GM21367 (cell line): ENCODE results near the gene LPAR1.

ENCODE experiments used
- ATAC-seq: cut with Tn5 transposase; IDR thresholded peaks from one replicate; pipeline ENCODE4 v1.9.1; 2021; ENCODE audit not compliant: unreplicated experiment

Gene LPAR1

GRCh38 chr9:110960288-110960687, 78.0 kb downstream of the LPAR1 start:
- no peak for ATAC-seq

GRCh38 chr9:110958847-110959246, 79.4 kb downstream of the LPAR1 start:
- no peak for ATAC-seq

GRCh38 chr9:110954822-110955291, 83.4 kb downstream of the LPAR1 start:
- ATAC-seq, result no peak

GRCh38 chr9:110952540-110952859, 85.8 kb downstream of the LPAR1 start:
- no peak for ATAC-seq

DNA sequence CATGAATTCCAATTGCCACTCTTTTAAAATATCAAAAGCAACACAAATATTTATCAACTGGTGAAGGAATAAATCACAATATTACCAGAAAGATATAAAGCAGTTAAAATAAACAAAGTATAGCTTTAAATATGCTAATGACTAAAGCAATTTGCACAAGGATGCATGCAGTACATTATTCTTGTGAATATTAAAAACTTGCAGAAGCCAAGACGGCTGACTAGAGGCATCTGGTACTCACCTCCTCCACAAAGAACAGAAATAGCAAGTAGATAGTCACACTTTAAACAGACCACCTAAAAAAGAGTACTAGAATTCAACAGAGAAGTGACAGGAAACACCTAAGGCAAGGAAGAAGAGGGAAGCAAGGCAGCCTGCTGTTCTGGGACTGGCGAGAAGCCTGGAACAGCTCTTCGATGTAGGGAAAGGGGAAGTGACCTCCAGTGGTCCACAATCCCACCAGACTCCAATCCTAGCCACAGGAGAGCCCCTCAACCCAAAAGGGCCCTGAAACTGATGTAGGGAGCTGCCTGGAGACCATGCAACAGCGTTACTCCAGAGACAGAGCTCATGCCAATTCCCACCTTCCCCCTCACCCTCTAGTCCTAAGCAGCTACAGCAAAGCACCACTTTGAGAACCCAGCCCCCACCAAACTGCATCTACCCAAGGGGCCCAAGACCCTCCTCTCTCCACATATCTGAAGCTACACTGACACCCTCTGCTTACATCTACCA, 86.3 kb downstream of the LPAR1 start:
- no peak for ATAC-seq

GRCh38 chr9:110950041-110950645, 88.1 kb downstream of the LPAR1 start:
- no peak for ATAC-seq

DNA sequence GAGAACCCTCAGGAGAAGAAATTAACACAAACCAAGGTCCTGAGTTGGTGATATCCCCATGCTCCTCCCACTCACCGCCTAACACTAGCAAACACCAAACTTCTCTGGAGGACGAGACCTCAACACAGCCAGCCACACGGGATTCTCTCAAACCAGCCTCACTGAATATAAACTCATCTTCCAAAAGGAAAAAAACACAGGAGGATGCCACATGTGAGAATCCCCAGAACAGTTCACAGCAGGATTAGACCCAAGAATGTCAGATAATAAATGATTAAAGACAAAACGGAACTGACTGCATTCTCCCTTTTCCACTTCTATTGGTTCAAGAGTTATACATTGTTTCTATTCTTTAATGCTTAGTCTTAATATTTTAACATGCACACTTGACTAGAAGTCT, 89.2 kb downstream of the LPAR1 start:
- ATAC-seq, result no peak

DNA sequence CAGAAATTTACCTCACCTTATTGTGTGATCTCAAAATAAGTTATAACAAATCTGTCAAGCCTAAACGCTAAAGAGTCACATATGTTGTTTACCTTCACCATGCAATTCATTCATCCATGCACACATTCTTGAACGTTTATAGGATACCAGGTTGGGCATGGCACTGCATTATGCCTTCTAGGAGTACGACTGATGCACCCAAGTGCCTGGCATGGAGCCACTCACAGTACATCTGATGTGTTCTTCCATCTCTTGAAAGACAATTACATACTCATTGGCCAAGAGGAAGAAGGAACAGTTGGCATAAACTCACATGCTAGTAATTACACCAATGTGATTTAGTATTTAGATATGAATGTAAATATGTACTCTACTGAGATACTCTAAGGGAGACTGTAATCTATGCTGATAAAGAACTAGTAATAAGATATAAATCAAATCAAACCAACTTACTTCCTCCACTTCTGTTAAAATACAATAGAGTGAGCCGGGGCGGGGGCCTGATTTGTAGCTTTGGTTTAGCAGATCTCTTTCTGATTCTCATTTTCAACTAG, 90.7 kb downstream of the LPAR1 start:
- ATAC-seq, result no peak

- no peak for ATAC-seq
Observed at GRCh38 chr9:110942522-110942921, 95.7 kb downstream of the LPAR1 start.

DNA sequence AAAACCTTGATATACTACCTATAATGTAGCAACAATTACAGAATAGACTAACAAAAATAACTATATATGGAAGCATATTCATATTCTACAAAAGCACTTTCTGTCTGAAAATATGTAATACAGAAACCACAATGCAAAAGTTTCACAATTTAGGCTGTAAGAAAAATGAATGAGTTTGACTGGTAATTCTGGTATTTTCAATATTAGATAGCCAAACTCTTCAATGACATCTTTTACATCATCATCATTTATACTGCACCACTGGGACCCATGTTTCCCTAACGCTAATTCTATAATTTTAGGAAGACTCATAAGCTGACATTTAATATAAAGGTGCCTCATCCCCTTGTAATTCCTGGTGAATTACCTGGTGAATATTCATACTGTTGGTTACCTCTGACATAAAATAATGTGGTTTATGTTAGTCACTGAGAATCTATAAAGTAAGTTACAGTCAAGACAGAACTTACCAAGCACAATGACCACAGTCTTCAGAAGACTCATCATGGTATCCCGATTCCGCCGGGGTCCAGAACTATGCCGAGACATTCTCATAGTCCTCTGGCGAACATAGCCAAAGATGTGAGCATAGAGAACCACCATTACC, 97.2 kb downstream of the LPAR1 start:
- ATAC-seq, result no peak

GRCh38 chr9:110939573-110939972, 98.7 kb downstream of the LPAR1 start:
- no peak for ATAC-seq

DNA sequence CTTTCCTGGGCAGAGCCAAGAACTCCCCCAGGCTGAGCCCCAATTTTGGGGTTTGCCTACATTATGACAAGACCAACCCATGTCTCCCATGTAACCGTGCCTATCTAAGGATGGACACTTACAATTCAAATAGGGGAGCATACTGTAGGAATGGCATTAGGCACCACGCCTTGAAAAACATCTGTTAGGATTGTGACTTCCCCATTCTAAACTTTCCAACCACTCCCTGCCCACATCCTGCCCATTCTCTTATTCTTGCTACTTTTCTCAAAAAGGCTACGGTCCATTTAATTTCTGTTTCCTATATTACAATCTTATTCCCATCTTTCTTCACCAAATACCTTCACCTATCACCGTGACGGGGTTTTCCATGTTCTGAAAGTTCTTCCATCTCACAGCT, 99.2 kb downstream of the LPAR1 start:
- no peak for ATAC-seq

- no peak for ATAC-seq
Observed at GRCh38 chr9:110938242-110938641, 100.0 kb downstream of the LPAR1 start.

DNA sequence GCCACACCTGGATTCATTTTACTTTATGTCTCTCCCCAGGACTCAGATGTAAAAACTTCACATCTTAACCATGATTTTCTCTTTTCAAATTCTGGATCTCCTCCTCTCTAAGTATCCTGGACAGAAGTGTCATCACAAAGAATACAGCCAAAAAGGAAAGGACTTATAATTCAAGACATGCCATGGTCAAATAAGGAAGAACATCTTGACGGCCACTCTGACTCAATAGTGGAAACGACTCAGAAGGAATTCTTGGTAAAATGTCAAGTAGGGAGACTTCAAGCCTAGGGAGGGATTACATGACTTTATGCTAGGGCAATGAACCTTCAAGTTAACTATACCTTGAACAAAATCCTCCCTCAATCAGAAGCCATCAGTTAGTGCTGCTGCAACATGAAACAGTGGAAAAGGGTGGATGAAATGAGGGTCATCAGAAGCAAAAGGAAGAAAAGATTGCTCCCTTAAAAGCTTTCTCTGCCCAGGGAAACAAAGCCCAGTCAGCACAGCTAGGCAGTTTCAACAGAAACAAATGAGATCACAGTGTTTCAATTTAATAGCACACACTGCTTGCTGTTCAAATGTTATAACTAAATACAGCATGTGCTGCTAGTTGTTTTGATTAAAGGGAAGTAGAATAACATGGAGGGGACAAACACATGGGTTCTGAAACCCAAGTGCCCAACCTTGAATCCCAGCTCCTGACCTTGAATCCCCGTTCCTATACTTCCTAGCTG, 101.4 kb downstream of the LPAR1 start:
- ATAC-seq, result no peak

DNA sequence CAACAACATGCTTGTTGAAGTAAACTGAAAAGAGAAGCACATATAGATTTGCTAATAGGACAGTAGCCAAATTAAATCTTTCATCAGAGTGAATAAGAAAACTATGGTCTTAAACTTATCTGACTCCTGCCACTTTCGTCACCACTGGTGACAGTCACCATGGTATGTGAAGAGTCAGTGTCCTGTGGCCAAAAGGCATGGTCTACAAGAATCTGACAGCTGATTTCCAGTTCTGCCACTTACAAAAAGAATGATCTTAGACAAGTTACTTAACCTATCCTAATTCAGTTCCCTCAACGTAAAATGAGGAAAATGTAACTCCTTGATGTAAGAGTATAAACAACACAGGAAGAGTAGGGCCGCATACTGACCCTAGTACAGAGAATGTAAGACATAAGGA, 102.0 kb downstream of the LPAR1 start:
- no peak for ATAC-seq

DNA sequence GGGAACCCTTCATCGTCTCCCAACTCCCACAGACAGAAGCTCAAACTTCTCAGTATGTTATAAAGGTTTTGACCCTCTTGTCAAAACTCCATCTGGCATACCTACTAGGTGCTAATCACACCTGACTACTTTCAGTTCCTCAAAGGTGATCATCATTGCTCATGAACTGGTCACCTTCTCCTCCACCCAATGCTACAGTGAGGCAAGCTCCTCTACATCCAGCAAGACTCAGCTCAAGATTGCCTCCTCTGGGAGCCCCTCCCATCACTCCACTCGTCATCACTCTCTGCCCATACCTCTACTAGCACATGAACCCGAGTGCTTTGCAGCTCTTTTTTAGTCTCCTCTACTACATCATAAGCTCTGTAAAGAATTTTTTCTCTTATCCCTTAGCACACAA, 102.4 kb downstream of the LPAR1 start:
- ATAC-seq, result no peak

- peak; percentile 72 for ATAC-seq
Observed at GRCh38 chr9:110933350-110934001, 104.8 kb downstream of the LPAR1 start.

DNA sequence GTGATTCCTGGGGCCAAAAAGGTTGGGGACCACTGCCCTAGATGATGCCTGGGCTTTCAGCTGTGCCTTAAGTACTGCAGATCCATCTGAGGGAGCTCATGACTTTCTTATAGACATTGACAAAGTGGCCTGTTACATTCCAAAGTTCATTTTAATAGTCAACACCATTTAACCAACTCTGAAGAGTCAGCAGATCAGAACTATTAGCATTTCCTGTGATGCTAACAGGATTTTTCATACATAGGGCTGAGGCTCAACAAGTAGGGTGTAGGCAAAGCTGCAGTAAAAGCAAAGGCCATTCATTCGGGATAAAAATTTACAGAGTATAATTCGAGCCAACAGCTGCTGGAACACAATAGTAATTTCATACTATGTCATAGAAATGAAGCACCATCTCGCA, 105.4 kb downstream of the LPAR1 start:
- ATAC-seq, result no peak

- ATAC-seq, result no peak
Observed at GRCh38 chr9:110928599-110928998, 109.7 kb downstream of the LPAR1 start.

GRCh38 chr9:110926828-110927487, 111.3 kb downstream of the LPAR1 start:
- ATAC-seq, result no peak
